Measurements from ENCODE around the gene RBMX.

Gene RBMX

DNA sequence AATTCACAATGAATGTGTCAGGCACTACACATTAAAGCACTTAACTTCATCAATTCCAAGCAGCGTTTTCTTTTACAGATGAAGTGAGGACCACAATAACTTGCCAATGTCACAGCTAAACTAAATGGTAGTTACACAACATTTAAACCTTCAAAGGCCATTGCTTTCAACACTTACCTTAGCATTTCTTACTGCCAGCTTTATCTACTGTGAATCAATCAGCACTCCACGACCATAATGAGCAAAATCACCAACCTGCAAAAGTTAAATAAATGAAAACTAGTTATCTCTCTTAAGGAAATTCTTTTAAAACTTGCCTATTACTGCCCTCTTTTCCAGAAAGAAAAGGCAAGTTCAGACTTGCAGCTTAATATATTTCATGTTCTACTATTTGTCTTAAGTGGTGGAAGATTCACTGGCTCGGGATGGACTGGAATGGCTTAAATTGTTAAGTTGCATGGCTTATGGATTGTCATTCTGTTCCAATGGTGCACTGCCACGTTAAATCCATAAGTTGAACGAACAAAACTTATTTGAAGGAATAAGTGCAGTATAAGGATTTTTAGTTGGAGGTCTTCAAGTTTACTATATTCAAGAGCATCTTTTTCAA is 8.3 kb downstream of the RBMX start:
- POLR2A ChIA-PET = interaction anchor here (1.0 to 1.1 kb wide), 2 partner anchors 8 to 9 kb away, joined by 5 to 9 read pairs; partner anchors contain the start of gene RBMX
- DNase-seq (ENCODE audit: extremely low spot score) = no peak
- CTCF ChIA-PET = no interaction called here
- TF ChIP-seq, protein P1, sequence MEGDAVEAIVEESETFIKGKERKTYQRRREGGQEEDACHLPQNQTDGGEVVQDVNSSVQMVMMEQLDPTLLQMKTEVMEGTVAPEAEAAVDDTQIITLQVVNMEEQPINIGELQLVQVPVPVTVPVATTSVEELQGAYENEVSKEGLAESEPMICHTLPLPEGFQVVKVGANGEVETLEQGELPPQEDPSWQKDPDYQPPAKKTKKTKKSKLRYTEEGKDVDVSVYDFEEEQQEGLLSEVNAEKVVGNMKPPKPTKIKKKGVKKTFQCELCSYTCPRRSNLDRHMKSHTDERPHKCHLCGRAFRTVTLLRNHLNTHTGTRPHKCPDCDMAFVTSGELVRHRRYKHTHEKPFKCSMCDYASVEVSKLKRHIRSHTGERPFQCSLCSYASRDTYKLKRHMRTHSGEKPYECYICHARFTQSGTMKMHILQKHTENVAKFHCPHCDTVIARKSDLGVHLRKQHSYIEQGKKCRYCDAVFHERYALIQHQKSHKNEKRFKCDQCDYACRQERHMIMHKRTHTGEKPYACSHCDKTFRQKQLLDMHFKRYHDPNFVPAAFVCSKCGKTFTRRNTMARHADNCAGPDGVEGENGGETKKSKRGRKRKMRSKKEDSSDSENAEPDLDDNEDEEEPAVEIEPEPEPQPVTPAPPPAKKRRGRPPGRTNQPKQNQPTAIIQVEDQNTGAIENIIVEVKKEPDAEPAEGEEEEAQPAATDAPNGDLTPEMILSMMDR (IDR thresholded peaks at IDR 0.05; ENCODE audit: control extremely low read depth, extremely low read depth, low read depth, missing control alignments) = no peak

DNA sequence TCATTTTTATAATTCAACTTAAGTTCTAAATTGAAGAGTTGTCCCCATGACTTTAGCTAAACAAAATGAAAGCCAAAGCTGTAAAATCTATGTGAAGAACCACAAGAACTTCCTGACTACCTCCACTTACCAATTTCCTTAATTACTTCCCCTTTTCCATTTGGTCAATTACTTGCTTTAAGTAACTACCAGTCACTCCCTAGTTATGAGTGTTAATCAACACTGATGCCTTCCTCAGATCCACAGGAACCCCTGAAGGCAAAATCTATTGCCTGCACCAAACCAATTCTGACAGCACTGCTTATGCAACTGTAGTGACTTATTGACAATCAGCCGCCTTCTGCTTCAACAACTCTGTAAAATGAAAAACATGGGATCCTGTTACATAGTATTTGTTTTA is 10.5 kb downstream of the RBMX start:
- DNase-seq (ENCODE audit: extremely low spot score) = no peak
- TF ChIP-seq, protein P1 (IDR thresholded peaks at IDR 0.05; ENCODE audit: control extremely low read depth, extremely low read depth, low read depth, missing control alignments) = no peak
- ChIA-PET POLR2A (interaction anchor here (0.7 to 1.1 kb wide), 2 partner anchors 9 to 10 kb away, joined by 3 to 5 read pairs; partner anchors contain the start of gene RBMX), CTCF (no interaction called here)

DNA sequence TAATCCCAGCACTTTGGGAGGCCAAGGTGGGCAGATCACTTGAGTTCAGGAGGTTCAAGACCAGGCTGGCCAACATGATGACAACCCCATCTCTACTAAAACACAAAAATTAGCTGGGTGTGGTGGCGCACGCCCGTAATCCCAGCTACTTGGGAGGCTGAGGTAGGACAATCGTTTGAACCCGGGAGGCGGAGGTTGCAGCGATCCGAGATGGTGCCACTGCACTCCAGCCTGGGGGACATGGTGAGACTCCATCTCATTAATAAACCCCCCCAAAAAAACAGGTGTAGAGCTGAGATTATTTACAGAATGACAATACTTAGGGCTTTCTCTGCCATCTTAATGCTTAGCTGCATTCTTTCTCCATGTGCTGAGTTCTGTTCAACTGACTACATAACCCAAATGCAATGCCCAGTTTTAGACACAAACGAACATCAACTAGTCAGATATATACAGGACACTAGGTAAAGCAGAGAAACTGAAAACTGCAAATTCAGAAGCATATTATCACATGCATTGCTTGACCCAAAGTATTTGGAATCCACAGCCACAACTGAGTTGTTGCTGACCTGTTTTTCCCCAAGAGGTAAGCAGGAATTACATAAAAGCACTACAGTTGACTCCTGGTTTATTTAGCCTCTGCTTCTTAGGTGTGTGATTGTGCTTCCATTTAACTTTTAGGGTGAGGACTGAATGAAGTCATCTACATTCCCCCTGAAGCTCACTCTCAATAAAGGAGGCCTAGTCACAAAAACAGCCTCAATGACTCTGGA is 12.1 kb downstream of the RBMX start:
- no peak for DNase-seq (ENCODE audit: extremely low spot score)
- CTCF ChIA-PET = no interaction called here
- TF ChIP-seq, protein P1 (IDR thresholded peaks at IDR 0.05; ENCODE audit: control extremely low read depth, extremely low read depth, low read depth, missing control alignments) = no peak
- POLR2A ChIA-PET = interaction anchor here (0.6 to 1.7 kb wide), 3 partner anchors 9 to 12 kb away, joined by 4 to 5 read pairs (median 5); partner anchors contain the start of gene RBMX

DNA sequence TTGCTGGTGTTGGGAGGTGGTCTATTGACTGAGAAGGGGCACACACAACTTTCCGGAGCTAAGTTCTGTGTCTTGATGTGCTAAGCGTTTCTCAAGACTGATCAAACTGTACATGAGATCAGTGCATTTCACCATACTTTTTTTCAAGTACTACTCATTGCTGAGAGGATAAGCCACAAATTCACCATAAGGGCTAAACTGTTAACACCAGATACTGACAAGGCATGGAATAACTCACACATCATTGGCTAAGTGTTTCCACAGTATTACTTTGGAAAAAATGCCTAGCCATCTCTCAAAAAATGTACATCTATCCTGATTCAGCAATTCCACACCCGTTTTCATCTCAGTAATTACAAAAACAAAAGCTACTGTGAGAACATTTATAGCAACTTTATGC is 13.0 kb downstream of the RBMX start:
- TF ChIP-seq, protein P1 (IDR thresholded peaks at IDR 0.05; ENCODE audit: control extremely low read depth, extremely low read depth, low read depth, missing control alignments) = no peak
- POLR2A ChIA-PET = interaction anchor here (1.5 to 1.7 kb wide), 2 partner anchors 12 to 13 kb away, joined by 5 read pairs; partner anchors contain the start of gene RBMX
- CTCF ChIA-PET = no interaction called here
- no peak for DNase-seq (ENCODE audit: extremely low spot score)

DNA sequence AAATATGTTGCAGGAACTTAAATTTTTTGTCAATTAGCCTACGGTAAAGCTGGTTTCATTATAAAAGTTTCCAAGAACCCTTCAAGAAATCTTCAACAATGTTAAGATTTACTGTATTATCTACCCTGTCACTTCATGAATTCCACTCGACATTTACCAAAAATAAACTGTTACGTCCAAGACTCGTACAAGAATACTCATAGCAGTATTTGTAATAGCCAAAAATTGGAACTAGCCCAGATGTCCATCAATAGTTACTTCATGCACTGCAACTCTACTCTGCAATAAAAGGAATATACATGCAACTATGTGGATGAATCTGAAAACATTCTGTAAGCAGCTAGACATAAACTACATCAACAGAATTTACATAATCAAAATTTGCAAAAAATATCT is 13.4 kb downstream of the RBMX start:
- POLR2A ChIA-PET = no interaction called here
- CTCF ChIA-PET = no interaction called here
- TF ChIP-seq, protein P1 (IDR thresholded peaks at IDR 0.05; ENCODE audit: control extremely low read depth, extremely low read depth, low read depth, missing control alignments) = no peak
- no peak for DNase-seq (ENCODE audit: extremely low spot score)

DNA sequence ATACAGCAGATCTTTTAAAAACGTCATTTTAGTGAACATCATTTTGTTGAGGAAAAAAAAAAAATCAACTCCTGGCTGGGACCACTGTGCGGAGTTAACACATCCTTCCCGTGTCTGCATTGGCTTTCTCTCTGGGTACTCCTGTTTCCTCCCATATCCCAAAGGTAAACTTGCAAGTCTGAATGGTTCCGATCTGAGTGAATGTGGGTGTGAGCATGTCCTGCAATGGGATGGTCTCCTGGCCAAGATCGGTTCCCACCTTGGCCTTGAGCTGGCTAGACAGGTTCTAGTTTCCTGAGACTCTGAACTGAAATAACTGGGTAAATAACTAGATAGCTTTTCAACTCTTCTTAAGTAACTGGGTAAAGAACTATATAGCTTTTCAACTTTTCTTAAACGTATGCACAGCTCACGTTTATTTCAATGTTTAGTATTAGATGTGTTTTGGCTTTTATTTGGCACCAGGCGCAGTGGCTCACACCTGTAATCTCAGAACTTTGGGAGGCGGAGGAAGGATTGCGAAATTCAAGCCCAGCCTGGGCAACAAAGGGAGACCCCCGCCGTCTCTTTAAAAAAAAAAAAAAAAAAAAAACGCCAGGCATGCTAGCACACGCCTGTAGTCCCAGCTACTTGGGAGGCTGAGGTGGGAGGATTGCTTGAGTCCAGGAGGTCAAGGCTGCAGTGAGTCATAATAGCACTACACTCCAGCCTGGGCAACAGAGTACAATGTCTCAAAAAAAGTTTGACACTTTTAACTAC is 14.0 kb downstream of the RBMX start:
- no peak for DNase-seq (ENCODE audit: extremely low spot score)
- ChIA-PET CTCF (no interaction called here), POLR2A (interaction anchor here (0.7 kb wide), 1 partner anchor 61 kb away, joined by 5 read pairs; no protein-coding TSS in a partner anchor)
- TF ChIP-seq, protein P1 (IDR thresholded peaks at IDR 0.05; ENCODE audit: control extremely low read depth, extremely low read depth, low read depth, missing control alignments) = no peak
